ENCODE data around the gene ESRP2. TPM values are rescaled to one million over a fixed set of nuclear protein-coding genes. Genes with fewer than 3 reads are reported as not detected.

The ESRP2 gene
- total and polyA plus RNA-seq, 8 donors: 19.8 to 184 (median 35.9) TPM

DNA sequence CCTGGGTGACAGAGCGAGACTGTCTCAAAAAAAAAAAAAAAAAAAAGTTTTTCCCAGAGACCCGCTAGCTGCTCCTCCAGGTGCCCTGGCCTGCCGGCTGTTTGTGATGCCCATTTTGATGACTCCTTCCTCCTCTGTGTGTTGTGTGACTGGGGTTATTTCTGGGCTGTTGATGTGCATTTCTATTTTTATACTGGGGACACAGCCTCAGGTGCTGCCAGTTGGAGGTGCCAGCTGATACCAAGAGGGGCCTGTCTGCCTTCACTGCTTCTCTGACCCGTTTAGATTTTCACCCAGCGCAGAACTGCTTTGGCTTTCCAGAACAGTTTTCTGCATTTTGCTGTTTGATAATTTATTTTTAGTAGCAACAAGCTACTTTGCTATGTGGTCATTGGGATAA lies 15.9 kb upstream of the ESRP2 start:
- H3K27ac ChIP-seq: peak overlapping the region in 3 of 5 donors; percentile 8 to 74 (median 54)
- peaks cover 21 to 83% (median 80%) of the 10 kb centered on the region in 4 donors for H3K36me3 ChIP-seq
- no peaks in the 10 kb centered on the region for H3K9me3 ChIP-seq

DNA sequence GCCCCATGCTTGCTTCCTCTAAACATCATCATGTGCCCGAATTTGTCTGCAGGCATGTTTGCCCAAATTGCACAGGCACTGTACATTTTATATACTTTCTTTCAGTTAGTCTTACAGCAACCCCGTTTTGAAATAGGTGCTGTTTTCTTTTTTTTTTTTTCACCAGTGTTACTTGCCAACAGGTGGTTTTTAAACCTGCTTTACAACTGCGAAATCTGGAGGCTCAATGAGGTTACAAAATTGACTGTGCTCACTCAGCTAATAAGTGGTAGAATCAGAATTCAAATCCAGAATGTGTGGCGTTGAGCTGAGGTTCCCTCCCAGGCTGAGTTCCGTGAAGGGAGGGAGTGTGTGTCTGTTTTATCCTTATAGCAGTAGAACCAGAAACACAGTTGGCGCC lies 15.0 kb upstream of the ESRP2 start:
- WGBS, 5 donors: 86 to 93% (median 89%) methylated on average over 6 of the region's 6 CpGs
- no peaks in the 10 kb centered on the region for H3K9me3 ChIP-seq
- DNase-seq: no peak
- peak overlapping the region in 2 of 5 donors; percentile 39 to 74 for H3K27ac ChIP-seq
- intact Hi-C loops (cut with DNase I; ENCODE audit: low total_unique reads): no loop called here
- TF ChIP-seq POLR2AphosphoS5 (IDR thresholded peaks at IDR 0.05) (no peak), POLR2A (IDR thresholded peaks at IDR 0.05) (no peak), EP300 (IDR thresholded peaks at IDR 0.05) (no peak), CTCF (IDR thresholded peaks at IDR 0.05) (no peak)
- peaks cover 16 to 74% (median 72%) of the 10 kb centered on the region in 4 donors for H3K36me3 ChIP-seq
- H3K27me3 ChIP-seq: no peaks in the 10 kb centered on the region
- H3K4me1 ChIP-seq: peaks cover 10 to 21% (median 16%) of the 10 kb centered on the region in 4 donors
- H3K4me3 ChIP-seq: no peak overlapping the region

More for the DNA sequence above, 15.9 kb upstream of the ESRP2 start:
- Histone ChIP-seq H3K27me3 (no peaks in the 10 kb centered on the region), H3K4me3 (no peak overlapping the region), H3K4me1 (peaks cover 1 to 13% (median 7%) of the 10 kb centered on the region in 4 donors)
- TF ChIP-seq POLR2AphosphoS5 (IDR thresholded peaks at IDR 0.05) (no peak), POLR2A (IDR thresholded peaks at IDR 0.05) (no peak), EP300 (IDR thresholded peaks at IDR 0.05) (no peak), CTCF (IDR thresholded peaks at IDR 0.05) (no peak)
- intact Hi-C loops (cut with DNase I; ENCODE audit: low total_unique reads): no loop called here
- DNase-seq: no peak
- 86 to 93% (median 90%) methylated on average over 5 of the region's 5 CpGs for WGBS, 5 donors

DNA sequence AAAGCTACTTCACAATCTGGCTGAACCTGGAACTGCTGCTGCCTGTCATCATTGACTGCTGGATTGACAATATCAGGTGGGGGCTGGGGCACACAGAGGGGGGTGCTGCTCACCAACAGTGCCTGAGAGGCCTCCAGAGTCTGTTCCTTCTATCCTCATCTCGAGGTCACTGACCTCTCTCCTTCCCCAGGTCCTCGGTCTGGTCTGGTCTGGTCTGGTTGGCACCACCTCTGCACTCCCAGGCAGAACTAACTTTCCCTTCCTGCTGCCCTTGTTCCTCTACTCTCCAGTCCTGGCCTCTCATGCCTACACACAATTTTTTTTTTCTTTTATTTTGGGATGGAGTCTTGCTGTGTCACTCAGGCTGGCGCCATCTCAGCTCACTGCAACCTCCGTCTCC lies 13.4 kb upstream of the ESRP2 start:
- no peak overlapping the region for H3K4me3 ChIP-seq
- intact Hi-C loops (cut with DNase I; ENCODE audit: low total_unique reads): loop anchor here (5.0 kb wide), 1 partner anchor 73 kb away; no protein-coding TSS in a partner anchor
- WGBS, 5 donors: 85 to 94% (median 92%) methylated on average over 4 of the region's 4 CpGs
- TF ChIP-seq EP300 (IDR thresholded peaks at IDR 0.05) (no peak), CTCF (IDR thresholded peaks at IDR 0.05) (no peak), POLR2A (IDR thresholded peaks at IDR 0.05) (no peak), POLR2AphosphoS5 (IDR thresholded peaks at IDR 0.05) (no peak)
- no peaks in the 10 kb centered on the region for H3K9me3 ChIP-seq
- peaks cover 16 to 31% (median 25%) of the 10 kb centered on the region in 4 donors for H3K4me1 ChIP-seq
- no peak for DNase-seq
- peaks cover 7 to 59% (median 56%) of the 10 kb centered on the region in 4 donors for H3K36me3 ChIP-seq
- H3K27me3 ChIP-seq: no peaks in the 10 kb centered on the region
- no peak overlapping the region for H3K27ac ChIP-seq

- intact Hi-C loops (cut with DNase I; ENCODE audit: low total_unique reads): loop anchor here (5.0 kb wide), 1 partner anchor 74 kb away; no protein-coding TSS in a partner anchor
- TF ChIP-seq POLR2AphosphoS5 (IDR thresholded peaks at IDR 0.05): no peak
- no peak for TF ChIP-seq POLR2A (IDR thresholded peaks at IDR 0.05)
- no peak for TF ChIP-seq EP300 (IDR thresholded peaks at IDR 0.05)
- no peak for TF ChIP-seq CTCF (IDR thresholded peaks at IDR 0.05)
- H3K27ac ChIP-seq: peak overlapping the region in 2 of 5 donors; percentile 26 to 29
Measured at GRCh38 chr16:68247932-68248331, 12.0 kb upstream of the ESRP2 start.

More at GRCh38 chr16:68247932-68248331, 12.0 kb upstream of the ESRP2 start:
- no peak overlapping the region for H3K4me3 ChIP-seq
- no peaks in the 10 kb centered on the region for H3K9me3 ChIP-seq
- no peak for DNase-seq
- no peaks in the 10 kb centered on the region for H3K27me3 ChIP-seq
- H3K36me3 ChIP-seq: peaks cover 7 to 44% (median 43%) of the 10 kb centered on the region in 4 donors
- H3K4me1 ChIP-seq: peaks cover 20 to 37% (median 31%) of the 10 kb centered on the region in 4 donors
- 76 to 98% (median 84%) methylated on average over 4 of the region's 4 CpGs for WGBS, 5 donors

Data from stomach (tissue), 9 donors.